ENCODE measurements around the gene INPP5K.
A peak's percentile ranks its signal among the peaks of the same experiment; 100 is the strongest.

DNA sequence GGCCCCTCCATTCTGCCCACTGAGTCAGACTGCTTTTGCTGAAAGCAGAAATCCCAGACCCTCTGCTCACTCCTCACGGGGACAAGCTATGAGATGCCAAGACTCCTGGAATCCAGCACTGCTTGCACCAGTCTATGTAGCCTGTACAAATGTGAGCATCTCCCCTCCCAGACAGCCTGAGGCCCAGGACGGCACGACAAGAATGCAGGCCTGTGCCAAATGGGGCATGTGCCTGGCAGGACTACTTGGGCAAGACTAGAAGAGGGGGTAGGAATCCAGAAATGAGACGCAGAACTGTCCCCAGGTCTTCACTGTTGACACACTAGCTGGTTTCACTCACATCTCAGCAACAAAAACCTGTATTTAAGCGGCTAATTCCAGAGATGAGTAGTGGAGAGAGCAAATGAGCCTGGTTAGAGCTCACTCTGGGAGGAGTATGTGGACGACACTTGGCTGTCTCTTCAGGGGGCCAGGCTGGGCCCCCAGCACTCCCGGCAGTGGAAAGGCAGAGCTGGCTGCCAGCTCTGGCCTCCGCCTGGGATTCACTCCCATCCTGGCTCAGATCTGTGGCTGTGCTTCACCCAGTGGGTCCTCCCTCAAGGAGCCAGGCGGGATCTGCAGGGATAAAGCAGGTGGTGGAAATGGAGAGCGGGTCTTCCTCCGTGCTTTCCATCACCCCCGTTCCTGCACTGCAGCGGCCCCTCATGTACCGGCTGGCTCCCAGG, 21.0 kb downstream of the INPP5K start:
- TF ChIP-seq, protein P1, sequence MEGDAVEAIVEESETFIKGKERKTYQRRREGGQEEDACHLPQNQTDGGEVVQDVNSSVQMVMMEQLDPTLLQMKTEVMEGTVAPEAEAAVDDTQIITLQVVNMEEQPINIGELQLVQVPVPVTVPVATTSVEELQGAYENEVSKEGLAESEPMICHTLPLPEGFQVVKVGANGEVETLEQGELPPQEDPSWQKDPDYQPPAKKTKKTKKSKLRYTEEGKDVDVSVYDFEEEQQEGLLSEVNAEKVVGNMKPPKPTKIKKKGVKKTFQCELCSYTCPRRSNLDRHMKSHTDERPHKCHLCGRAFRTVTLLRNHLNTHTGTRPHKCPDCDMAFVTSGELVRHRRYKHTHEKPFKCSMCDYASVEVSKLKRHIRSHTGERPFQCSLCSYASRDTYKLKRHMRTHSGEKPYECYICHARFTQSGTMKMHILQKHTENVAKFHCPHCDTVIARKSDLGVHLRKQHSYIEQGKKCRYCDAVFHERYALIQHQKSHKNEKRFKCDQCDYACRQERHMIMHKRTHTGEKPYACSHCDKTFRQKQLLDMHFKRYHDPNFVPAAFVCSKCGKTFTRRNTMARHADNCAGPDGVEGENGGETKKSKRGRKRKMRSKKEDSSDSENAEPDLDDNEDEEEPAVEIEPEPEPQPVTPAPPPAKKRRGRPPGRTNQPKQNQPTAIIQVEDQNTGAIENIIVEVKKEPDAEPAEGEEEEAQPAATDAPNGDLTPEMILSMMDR (IDR thresholded peaks at IDR 0.05) = no peak
- TF ChIP-seq POLR2AphosphoS5 (IDR thresholded peaks at IDR 0.05) = peak in 3 of 4 donors; percentile 46 to 80 (median 72)
